Measurements from ENCODE around the gene PLEKHJ1. TPM values are rescaled to one million over a fixed set of nuclear protein-coding genes. Genes with fewer than 3 reads are reported as not detected.

Gene PLEKHJ1
- total RNA-seq, 1 donor from 2014 or later: 107 TPM

- H3K9me3 Mint-ChIP-seq: no peaks in the 10 kb centered on the region
- peaks cover 15% of the 10 kb centered on the region for H3K36me3 Mint-ChIP-seq
- no peaks in the 10 kb centered on the region for H3K27me3 Mint-ChIP-seq
- peaks cover 24% of the 10 kb centered on the region for H3K4me1 Mint-ChIP-seq (ENCODE audit: unreplicated experiment)
- peak overlapping the region; percentile 91 for H3K4me3 Mint-ChIP-seq
- no peak overlapping the region for H3K27ac Mint-ChIP-seq
- no peak for TF ChIP-seq CTCF (conservative IDR thresholded peaks at IDR 0.05)
- peak; percentile 76 for DNase-seq (ENCODE audit: extremely low spot score, unreplicated experiment)
Measured at GRCh38 chr19:2270423-2271233, 34.5 kb upstream of the PLEKHJ1 start.

- peaks cover 22% of the 10 kb centered on the region for H3K4me1 Mint-ChIP-seq (ENCODE audit: unreplicated experiment)
- H3K4me3 Mint-ChIP-seq: peak overlapping the region; percentile 90
- TF ChIP-seq CTCF (conservative IDR thresholded peaks at IDR 0.05): no peak
- DNase-seq (ENCODE audit: extremely low spot score, unreplicated experiment): no peak
- H3K27ac Mint-ChIP-seq: no peak overlapping the region
- no peaks in the 10 kb centered on the region for H3K27me3 Mint-ChIP-seq
- no peaks in the 10 kb centered on the region for H3K9me3 Mint-ChIP-seq
- H3K36me3 Mint-ChIP-seq: peaks cover 14% of the 10 kb centered on the region
Measured at GRCh38 chr19:2270157-2270422, 34.0 kb upstream of the PLEKHJ1 start.

GRCh38 chr19:2269244-2270156 lies 33.4 kb upstream of the PLEKHJ1 start:
- H3K27ac Mint-ChIP-seq: peak overlapping the region; percentile 84
- peak overlapping the region; percentile 90 for H3K4me3 Mint-ChIP-seq
- no peaks in the 10 kb centered on the region for H3K27me3 Mint-ChIP-seq
- H3K4me1 Mint-ChIP-seq (ENCODE audit: unreplicated experiment): peaks cover 19% of the 10 kb centered on the region
- no peaks in the 10 kb centered on the region for H3K9me3 Mint-ChIP-seq
- H3K36me3 Mint-ChIP-seq: peaks cover 12% of the 10 kb centered on the region
- peak; percentile 65 for TF ChIP-seq CTCF (conservative IDR thresholded peaks at IDR 0.05)
- peak; percentile 100 for DNase-seq (ENCODE audit: extremely low spot score, unreplicated experiment)

DNA sequence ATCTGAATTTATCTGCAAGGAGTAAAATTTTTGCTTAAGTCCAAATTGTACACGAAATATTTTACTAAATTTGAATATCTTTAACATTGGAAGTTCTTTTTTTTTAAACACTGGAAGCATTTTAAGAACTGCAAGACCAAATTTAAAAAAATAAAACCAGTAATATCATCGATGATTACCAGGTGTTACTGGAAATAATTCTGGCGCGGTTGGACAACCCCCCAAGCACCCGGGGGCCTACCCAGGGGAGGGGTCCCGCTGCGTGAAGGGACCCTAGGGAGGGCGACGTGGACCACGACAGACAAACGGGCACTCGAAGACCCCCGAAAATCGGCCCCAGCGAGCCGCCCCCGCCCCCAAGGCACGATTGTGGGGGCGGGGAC lies 32.7 kb upstream of the PLEKHJ1 start:
- Mint-ChIP-seq H3K36me3 (peaks cover 6% of the 10 kb centered on the region), H3K4me3 (peak overlapping the region; percentile 90), H3K4me1 (ENCODE audit: unreplicated experiment) (peaks cover 14% of the 10 kb centered on the region), H3K27me3 (no peaks in the 10 kb centered on the region), H3K9me3 (no peaks in the 10 kb centered on the region), H3K27ac (peak overlapping the region; percentile 84)
- no peak for DNase-seq (ENCODE audit: extremely low spot score, unreplicated experiment)
- TF ChIP-seq CTCF (conservative IDR thresholded peaks at IDR 0.05): no peak

- Mint-ChIP-seq H3K9me3 (no peaks in the 10 kb centered on the region), H3K27ac (peak overlapping the region; percentile 84), H3K36me3 (peaks cover 5% of the 10 kb centered on the region), H3K27me3 (no peaks in the 10 kb centered on the region), H3K4me3 (peak overlapping the region; percentile 90), H3K4me1 (ENCODE audit: unreplicated experiment) (peaks cover 12% of the 10 kb centered on the region)
- TF ChIP-seq CTCF (conservative IDR thresholded peaks at IDR 0.05): no peak
- no peak for DNase-seq (ENCODE audit: extremely low spot score, unreplicated experiment)
Measured at GRCh38 chr19:2268480-2268830, 32.3 kb upstream of the PLEKHJ1 start.

Measured in type B pancreatic cell (in vitro differentiated cells).